GM12801 (cell line): ENCODE data around the gene LRFN2.

Source experiments
- TF ChIP-seq, protein P1 (sequence below): IDR thresholded peaks from one replicate; pipeline ENCODE4 v1.5.1; 2011; ENCODE audit warnings: control low read depth; ENCODE audit not compliant: insufficient read length; ENCODE audit errors: extremely low read depth

The LRFN2 gene

DNA sequence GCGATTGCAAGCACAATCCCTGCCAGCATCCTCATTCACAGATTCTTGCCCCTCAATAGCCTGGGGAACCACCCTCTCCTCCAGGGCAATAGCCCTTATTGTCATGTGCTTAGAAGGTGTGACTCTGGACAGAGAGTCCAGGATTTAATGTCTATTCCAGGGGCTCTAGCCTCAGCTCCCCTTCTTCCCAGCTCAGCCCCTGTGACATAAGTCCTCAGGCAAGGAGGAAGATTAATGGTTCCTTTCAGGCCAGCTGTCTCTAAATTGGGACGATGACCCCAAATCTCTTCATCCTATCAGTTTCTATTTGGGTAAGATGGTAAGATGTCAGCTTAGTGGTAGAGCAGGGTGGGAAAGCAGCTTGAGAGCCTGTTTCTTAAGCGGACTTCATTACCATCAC is 8.1 kb downstream of the LRFN2 start:
- TF ChIP-seq, protein P1, sequence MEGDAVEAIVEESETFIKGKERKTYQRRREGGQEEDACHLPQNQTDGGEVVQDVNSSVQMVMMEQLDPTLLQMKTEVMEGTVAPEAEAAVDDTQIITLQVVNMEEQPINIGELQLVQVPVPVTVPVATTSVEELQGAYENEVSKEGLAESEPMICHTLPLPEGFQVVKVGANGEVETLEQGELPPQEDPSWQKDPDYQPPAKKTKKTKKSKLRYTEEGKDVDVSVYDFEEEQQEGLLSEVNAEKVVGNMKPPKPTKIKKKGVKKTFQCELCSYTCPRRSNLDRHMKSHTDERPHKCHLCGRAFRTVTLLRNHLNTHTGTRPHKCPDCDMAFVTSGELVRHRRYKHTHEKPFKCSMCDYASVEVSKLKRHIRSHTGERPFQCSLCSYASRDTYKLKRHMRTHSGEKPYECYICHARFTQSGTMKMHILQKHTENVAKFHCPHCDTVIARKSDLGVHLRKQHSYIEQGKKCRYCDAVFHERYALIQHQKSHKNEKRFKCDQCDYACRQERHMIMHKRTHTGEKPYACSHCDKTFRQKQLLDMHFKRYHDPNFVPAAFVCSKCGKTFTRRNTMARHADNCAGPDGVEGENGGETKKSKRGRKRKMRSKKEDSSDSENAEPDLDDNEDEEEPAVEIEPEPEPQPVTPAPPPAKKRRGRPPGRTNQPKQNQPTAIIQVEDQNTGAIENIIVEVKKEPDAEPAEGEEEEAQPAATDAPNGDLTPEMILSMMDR: no peak

DNA sequence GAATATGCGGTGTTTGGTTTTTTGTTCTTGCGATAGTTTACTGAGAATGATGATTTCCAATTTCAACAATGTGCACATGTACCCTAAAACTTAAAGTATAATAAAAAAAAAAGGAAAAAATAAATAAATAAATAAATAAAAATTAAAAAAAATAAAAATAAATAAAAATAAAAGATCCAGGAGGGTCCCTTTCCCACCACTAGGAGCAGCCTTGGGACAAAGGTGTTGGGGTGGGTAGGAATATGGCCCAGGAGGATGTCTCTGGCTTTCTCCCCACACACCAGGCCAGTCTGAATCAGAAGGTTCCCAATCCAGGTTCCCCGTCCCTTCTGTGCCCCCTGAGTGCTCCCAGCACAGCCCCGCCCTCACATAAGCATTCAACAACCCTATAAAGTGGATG is 9.5 kb downstream of the LRFN2 start:
- TF ChIP-seq, protein P1: no peak

DNA sequence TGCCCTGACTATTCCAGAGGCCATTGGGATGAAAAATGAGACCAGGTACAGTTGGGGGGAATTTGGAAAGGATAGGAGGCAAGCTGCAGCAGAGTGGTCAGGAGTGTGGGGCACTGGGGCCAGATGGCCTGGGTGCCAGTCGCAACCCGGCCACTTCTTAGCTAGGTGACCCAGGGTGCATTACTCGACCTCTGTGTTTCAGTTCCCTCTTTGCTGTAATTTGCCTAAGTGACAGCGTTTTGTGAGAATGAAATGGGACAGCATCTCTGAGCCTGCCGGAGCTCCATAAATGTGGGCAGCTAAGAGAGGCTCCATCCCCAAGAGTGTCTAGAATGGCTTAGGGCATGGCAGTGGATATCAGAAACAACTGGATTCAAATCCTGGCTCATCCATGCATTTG is 13.9 kb downstream of the LRFN2 start:
- TF ChIP-seq, protein P1: no peak

DNA sequence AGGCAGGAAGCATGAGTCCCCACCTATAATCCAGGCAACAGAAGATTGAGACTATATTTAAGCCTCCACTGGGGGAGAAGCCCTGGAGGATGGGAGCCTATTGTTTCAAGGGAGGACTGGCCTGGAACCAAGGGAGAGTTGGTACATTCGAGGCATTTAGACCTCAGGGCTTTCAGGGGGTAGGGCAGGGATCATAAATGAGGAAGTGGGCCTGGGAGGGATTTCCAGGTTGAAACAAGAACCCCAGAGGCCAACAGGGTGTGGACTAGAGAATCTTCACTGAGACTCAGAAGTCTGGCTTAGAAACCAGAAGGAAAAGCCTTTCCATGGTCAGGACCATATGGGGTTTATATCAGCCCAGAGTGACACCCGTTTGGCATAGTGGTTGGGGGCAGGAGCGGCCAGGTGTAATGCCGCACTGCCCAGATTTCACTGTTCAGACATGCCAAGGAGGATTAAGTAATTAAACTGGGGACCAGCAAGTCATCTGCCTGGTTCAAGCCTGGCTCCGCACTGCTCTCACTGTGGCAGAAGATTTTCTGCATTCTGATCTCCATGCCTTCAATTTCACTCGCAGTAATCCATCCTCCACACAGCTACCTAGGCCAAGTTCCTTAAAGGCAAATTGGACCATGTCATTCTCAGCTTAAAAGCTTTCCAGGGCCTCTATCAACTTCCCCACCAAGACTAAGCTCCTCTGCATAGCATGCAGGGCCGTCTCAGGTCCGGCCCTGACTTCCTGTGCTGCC is 17.8 kb downstream of the LRFN2 start:
- TF ChIP-seq, protein P1: no peak

DNA sequence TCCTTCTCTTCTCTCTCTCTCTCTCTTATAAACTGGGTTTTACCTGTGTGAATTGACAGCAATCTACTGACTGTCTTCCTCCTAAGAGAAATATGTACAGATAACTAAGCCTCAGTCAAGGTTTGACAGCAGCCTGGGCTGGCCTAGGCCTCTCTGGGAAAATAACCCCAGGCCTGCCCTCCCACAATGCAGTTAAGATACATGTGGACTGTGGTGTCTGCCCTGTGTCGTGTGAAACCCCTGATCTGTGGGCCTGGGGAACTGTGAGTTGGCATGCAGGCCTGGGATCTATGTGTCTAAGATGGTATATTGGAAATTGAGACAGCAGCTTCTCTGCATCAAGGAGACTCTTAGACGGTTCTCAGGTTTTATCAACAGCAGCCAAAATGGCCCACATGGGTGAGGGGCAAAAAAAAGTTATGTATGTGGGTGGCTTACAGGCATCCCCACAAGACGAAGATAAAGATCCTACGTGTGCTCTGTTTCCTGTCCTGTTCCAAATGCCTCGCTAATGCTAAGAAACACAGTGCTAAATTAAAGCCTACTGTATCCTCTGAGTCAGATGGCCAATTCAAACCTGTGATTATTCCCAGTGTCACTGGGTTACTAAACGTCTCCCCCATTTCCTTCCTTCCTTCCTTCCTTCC is 19.0 kb downstream of the LRFN2 start:
- TF ChIP-seq, protein P1: no peak

DNA sequence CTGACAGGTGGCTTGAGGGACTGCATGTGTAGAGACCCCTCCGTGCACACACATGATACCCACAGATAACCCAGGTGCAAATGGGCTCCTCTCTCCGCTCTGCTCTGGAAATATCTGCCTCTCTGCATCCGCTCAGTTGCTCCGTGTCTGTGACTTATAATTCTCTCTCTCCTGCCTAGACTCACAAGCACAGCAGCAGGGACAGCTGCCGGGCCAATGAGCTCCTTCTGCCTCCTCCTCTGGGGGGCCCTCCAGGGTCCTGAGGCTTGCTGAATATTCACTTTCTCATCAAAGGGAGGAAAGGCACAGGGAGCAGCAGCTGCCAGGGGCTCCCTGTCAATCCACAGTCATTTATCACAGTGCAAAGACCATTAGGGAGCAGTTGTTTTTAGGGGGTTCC is 24.1 kb downstream of the LRFN2 start:
- TF ChIP-seq, protein P1: no peak

DNA sequence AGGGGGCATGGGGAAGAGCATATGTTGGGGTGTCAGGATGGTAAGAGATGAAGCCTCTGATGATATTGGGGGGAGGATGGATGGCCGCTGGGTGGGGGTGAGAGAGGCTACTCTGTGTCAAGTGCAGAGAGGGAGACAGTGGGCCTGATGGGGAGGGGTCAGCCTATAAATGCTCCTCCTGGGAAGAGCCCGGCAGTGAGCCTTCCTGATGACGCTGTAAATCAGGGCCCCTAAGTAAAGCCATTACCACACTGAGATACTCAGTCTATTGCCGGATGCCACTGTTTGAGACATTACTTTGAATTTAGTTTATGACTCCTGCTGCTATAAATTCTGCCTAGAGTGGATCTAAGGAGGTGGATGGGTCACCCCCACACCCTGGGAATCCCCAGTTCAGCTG is 28.1 kb downstream of the LRFN2 start:
- TF ChIP-seq, protein P1: no peak
